Stimulated activated CD4-positive, alpha-beta T cell treated with anti-CD3 and anti-CD28 coated beads, Interleukin-2, amount 100 ng/mL, for 24 hours (primary cell): Measurements from ENCODE around the gene AGXT.

Source experiments
- DNase-seq, 2 donors: peaks; one replicate each; pipeline ENCODE4 v3.0.0-alpha.2; 2020

The AGXT gene

GRCh38 chr2:240868286-240869108, at the start of gene AGXT:
Gene AGXT (plus strand): TSS chr2:240868824. CDS start chr2:240868866, 42 bp downstream.
- no peak for DNase-seq

- DNase-seq: peak in 1 of 2 donors; percentile 16
Measured at GRCh38 chr2:240819126-240819857, 49.3 kb upstream of the AGXT start.

- DNase-seq: peak; percentile 18 to 40
Measured at GRCh38 chr2:240819858-240820606, 48.6 kb upstream of the AGXT start, which contains the start of gene KIF1A. Gene KIF1A (minus strand): TSS chr2:240820219. CDS start chr2:240797752, 22,467 bp downstream.

DNA sequence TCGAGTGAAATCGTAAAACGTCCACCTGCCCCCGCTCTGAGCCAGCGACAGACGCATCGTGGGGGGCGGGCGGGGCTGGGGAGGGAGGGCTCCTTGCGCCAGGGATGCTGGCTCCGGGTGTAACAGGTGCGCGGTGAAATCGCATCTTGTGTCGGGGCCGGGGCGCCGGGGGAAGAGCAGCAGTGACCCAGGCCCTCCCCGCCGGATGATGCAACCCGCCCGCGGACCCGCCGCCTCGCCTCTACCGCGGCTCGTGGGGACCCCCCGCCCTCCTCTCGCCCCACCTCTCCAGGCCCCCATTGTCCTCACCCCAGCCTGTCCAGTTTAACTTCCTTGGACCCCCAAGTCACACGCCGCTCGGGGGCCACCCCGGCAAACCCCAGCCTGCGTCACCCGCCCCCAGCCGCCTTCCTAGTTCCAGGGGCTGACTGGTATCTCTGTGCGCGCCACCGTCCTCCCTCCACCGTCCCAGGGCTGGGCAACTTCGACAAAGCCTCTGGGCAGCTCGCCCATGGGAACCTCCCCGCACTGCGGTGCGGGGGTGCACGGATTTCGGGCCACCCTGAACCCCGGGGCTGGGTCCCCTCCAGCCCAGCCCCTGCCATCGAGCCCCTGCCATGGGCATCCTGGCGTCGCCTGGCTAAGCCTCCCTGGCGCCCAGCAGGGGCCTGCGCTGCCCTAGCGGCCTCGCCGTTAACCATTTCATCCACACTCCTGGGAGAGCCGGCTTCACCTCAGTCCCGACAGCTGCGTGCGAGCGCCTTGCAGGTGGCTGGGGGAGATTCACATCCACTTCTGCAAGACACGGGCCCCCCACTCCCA, 47.8 kb upstream of the AGXT start:
- peak; percentile 35 to 38 for DNase-seq

GRCh38 chr2:240821429-240821778, 47.2 kb upstream of the AGXT start:
- no peak for DNase-seq

DNA sequence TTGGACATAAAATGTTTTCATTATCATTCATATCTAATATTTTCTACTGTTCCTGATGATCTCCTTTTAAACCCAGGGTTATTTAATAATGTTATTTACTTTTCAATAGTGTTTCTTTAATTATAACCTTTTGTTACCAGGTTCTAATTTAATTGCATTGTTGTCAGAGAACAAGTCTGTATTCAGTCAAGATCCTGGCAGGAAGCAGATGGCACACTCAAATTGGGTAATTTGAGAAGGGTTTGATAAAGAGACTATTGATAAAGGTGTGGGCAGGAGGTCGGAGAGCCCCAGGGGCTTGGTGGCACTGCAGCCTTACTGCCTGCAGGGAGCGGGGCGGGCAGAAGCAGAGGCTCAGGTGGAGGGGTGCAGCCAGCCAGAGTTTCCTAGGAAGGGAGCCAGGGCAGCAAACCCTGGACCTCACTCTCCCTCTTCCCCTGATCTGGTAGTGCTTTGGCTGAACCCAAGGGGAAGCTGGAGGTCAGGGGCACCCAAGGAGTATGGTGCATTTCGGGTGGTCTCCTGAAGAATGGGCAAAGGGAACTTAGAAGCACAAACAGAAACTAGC, 46.3 kb upstream of the AGXT start:
- peak in 1 of 2 donors; percentile 8 for DNase-seq

DNA sequence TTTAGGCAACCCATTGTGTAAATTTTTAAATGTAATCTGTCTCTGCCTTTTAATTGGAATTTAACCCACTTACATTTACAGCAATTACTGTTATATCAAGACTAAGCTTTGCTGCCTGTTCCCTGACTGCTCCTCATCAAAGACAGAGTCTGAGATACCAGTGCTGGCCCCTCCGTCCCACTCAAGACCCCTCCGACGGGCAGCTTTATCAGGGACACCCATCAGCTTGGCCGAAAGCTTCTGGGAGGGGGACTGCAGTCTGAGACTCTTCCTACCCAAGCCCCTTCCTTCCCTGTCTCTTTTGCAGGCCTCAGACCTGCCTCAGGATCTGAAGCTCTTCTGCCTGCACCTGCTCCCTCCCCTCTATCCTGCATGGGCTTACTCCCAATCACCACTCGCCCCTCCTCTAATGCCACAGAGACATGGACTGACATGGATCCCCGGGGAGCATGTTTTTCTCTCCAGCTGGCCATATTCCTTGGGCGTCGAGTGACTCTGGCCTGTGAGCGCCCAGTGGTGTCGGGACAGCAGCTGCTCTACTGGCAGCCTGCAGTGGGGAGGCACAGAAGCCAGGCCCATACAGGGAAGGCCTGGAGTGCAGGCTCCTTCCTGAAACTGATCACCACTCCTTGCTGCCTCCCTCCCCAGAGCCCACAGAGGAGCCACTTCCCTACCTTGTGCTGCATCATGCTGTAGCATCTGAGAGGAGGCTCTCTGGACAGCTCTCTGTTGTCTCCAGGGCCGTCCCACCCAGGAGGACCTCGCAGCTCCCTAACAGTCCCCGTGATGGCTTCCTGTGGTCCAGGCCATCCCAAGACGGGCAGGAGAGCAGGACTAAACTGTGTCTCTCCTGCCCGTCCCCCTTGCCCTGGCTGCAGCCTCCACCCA, 44.9 kb upstream of the AGXT start:
- no peak for DNase-seq

- DNase-seq: no peak
Measured at GRCh38 chr2:240825476-240825875, 43.1 kb upstream of the AGXT start.

DNA sequence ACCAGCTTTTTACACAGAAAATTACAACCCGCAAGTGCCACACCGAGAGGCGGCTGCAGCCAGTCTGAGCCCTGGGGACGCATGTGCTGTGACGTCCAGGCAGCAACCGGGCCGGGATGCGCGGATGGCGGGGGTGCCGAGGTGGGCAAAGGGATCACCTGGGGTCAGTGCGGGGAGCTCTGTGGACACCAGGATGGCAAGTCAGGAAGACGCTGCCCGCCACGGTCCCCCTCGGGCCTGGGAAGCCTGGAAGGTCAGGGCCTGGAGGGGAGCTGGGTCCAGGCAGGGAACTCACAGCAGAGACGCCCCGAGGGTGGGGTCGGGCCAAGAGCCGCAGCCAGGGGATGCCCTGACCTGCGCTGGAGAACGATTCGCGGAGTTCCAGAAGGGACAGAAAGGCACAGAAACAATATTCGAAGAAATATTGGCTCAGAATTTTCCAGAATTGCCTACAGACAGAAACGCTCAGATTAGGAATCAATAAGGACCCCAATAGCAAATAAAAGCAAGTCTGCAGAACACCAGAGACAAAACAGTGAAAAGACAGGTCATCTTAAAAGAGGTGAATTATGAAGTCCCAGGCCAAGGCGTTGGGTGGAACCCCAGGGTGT, 36.9 kb upstream of the AGXT start:
- DNase-seq: no peak

GRCh38 chr2:240832205-240832727, 36.4 kb upstream of the AGXT start:
- peak; percentile 96 for DNase-seq

GRCh38 chr2:240832921-240833494, 35.6 kb upstream of the AGXT start:
- no peak for DNase-seq

DNA sequence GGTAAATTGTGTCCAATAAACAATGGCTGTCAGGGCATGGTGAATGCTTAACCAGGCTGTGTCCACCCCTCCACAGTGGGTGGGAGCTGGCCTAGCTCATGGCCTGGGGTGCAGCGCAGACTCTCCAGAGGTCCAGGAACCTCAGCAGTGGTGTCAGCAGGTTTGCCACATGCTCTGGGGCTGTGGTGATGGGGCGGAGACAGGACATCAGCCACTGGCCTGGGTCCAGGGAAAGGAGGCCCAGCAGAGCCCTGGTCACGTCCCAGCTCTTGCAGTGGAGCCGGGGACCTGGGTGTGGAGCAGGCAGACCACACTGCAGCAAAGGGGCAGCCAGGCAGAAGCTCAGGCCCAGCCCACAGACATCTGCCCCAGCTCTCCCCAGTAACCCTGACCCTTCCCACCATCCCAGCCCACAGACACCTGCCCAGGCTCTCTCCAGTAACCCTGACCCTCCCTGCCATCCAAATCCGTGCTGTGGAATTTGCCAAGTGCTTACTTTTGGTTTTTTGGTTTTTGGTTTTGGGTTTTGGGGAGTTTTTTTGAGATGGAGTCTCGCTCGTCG, 34.8 kb upstream of the AGXT start:
- DNase-seq: no peak

DNA sequence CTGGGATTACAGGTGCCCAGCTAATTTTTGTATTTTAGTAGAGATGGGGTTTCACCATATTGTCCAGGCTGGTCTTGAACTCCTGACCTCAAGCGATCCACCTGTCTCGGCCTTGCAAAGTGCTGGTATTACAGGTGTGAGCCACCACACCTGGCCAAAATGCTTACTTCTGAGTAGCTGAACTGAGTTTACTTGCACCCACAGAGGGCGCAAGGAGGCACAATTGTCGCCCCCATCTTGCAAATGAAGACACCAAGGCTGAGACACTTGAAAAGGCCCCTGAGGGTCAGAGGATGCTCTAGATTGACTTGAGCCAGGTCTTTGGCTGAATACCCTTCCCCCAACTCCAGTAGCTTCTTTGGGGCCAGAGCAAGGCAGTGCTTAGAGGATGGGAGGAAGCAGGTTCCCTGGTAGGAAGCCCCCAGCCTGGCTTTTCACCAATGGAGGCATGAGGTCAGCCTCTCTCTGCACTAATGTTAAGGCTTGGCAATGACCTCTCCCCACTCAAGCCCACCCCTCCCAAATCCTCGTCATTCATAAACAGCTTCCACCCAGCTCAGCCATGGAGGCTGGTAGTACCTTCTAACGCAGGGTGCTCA, 34.1 kb upstream of the AGXT start:
- no peak for DNase-seq

- DNase-seq: no peak
Measured at GRCh38 chr2:240835528-240835927, 33.1 kb upstream of the AGXT start.

DNA sequence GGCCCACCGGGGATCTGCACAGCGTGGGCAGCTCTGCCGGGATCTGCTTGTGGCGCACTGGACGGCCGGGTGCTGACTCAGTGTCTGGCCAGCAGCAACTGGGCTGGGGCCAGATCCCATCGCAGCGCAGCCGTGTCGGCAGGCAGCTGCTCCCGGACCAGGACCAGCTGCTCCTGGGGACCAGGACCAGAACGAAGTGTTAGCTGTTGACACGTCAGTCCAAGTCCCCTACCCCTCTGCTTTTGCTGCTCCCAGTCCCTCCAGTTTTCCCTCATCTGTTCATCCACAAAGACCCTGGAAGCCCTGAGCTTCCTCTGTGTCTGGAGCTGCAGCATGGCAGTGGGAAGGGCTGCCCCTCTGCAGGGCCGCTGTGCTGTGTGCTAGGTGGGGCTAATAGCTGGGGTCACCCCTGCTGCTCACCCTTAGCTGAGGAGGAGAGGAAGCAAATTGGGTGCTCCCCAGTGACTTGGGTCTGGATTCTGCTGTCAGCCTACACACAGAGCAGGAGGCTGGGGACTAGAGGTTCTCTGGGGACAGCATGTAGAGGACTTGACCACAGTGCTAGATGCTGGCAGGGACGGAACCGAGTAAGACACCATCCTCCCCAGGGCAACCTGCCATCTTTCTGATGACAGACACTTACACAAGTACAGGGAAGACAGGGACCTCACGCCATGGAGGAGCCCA, 31.7 kb upstream of the AGXT start:
- DNase-seq: no peak

- no peak for DNase-seq
Measured at GRCh38 chr2:240837621-240838020, 31.0 kb upstream of the AGXT start.

DNA sequence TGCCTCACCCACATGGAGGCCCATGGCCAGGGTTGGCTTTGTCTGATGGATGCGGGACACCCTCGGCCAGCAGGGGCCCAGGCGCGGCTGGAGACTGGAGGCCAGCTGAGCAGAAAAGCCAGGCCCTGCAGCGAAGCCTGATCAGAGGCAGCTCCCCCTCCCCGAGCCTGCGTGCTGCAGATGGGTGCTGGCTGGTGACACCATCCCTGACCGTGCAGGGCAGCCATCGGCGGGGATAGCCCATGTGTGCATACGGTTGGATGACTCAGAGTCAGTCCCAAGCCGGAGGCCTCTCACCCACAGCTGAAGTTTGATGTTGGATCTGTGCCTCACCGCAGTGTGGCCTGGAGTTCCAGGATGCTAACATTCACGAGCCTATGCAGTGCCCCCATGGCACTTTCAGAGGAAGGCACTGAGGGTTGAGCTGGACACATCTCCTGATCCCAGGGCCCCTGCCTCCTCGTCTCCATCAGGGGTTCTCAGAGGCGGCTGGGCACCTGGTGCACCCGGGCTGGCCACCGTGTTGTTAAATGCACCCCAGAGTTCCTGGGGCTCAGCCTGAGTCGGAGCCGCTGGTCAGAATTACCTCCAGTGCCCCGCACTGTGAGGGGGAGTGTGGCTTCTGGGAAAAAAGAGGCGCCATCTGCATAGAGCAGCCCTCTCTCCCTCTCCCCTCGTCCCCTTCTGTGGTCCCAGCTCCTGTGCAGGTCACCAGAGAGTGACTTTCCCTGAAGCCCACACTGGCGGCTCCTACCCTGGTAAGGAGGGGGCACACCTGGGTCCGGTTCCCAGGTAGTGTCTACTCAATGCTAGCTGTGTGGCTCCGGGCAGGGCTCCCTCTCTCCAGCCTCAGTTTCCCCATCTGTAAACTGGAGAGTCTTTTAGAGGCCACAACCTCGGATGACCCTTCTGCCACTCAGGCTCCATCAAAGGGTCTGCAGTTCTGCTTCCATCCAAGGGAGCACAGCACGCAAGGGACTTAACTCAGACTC, 29.2 kb upstream of the AGXT start:
- no peak for DNase-seq
